CD14-positive monocyte (primary cell): ENCODE results near the gene DAD1. TPM values are rescaled to one million over a fixed set of nuclear protein-coding genes. Genes with fewer than 3 reads are reported as not detected.

Experiments
- DNase-seq, 3 donors: peaks; one replicate each; pipeline ENCODE4 v3.0.0-alpha.2; 2011 to 2022
- H2AFZ ChIP-seq: 2 replicates; pipeline ENCODE4 v1.6.0; 2012; ENCODE audit warnings: mild to moderate bottlenecking, low read depth, low read length, inconsistent platforms; ENCODE audit not compliant: insufficient read depth, poor library complexity, severe bottlenecking
- H3K27ac ChIP-seq, 2 donors: 1 replicate in 1 of 2; 2 replicates in 1 of 2; pipeline ENCODE4 v1.5.1; 2012 to 2013; ENCODE audit warnings: low read length in 2 of 2, control low read depth in 1 of 2, inconsistent platforms in 1 of 2, low read depth in 1 of 2, mild to moderate bottlenecking in 1 of 2
- H3K27me3 ChIP-seq, 2 donors: one replicate each; pipeline versions ENCODE4 v1.6.0 to v1.6.1; 2011 to 2013; ENCODE audit warnings: low read length in 2 of 2; ENCODE audit not compliant: control insufficient read depth in 2 of 2, insufficient read depth in 2 of 2
- H3K36me3 ChIP-seq, 2 donors: replicated peaks in 1 of 2; 1 replicate in 1 of 2; 2 replicates in 1 of 2; pipeline versions ENCODE4 v1.5.1 to v1.6.1; 2012 to 2013; ENCODE audit warnings: low read length in 2 of 2, control low read depth in 1 of 2, inconsistent platforms in 1 of 2, mild to moderate bottlenecking in 1 of 2; ENCODE audit not compliant: insufficient read depth in 2 of 2, control insufficient read depth in 1 of 2
- H3K4me1 ChIP-seq, 2 donors: 1 replicate in 1 of 2; 2 replicates in 1 of 2; pipeline versions ENCODE4 v1.5.1 to v1.6.1; 2012 to 2013; ENCODE audit warnings: low read length in 2 of 2, control low read depth in 1 of 2, inconsistent platforms in 1 of 2, mild to moderate bottlenecking in 1 of 2, moderate library complexity in 1 of 2; ENCODE audit not compliant: insufficient read depth in 2 of 2, control insufficient read depth in 1 of 2
- H3K4me2 ChIP-seq: replicated peaks from 2 replicates; pipeline ENCODE3; 2012; ENCODE audit warnings: low read length, moderate library complexity, mild to moderate bottlenecking; ENCODE audit not compliant: poor library complexity, severe bottlenecking; ENCODE audit errors: extremely low read depth
- H3K4me3 ChIP-seq, 3 experiments: fragments of 200-600 bp in 1 of 3; sonication (generic) in 1 of 3; replicated peaks in 1 of 3; 1 replicate in 2 of 3; 2 replicates in 1 of 3; pipeline ENCODE4 v1.5.1; 2011 to 2013; ENCODE audit warnings: low read length in 3 of 3, mild to moderate bottlenecking in 3 of 3, control low read depth in 2 of 3, low read depth in 2 of 3, inconsistent platforms in 1 of 3, moderate library complexity in 1 of 3
- H3K79me2 ChIP-seq: 2 replicates; pipeline ENCODE4 v1.6.0; 2012; ENCODE audit warnings: mild to moderate bottlenecking, control low read depth, inconsistent platforms, low read length, moderate library complexity; ENCODE audit not compliant: insufficient read depth
- H3K9ac ChIP-seq: 2 replicates; pipeline ENCODE4 v1.6.0; 2017; ENCODE audit warnings: low read length, mild to moderate bottlenecking; ENCODE audit not compliant: insufficient read depth, poor library complexity, severe bottlenecking
- H3K9me3 ChIP-seq, 2 donors: replicated peaks in 1 of 2; 1 replicate in 1 of 2; 2 replicates in 1 of 2; pipeline versions ENCODE4 v1.5.1 to v1.6.1; 2012 to 2013; ENCODE audit warnings: low read length in 2 of 2, control low read depth in 1 of 2; ENCODE audit not compliant: control insufficient read depth in 1 of 2, insufficient read depth in 1 of 2
- H4K20me1 ChIP-seq: 2 replicates; pipeline ENCODE4 v1.6.0; 2012; ENCODE audit warnings: mild to moderate bottlenecking, low read length, control low read depth, moderate library complexity; ENCODE audit not compliant: insufficient read depth
- H3K27ac Mint-ChIP-seq, 7 donors: one replicate each; pipeline ENCODE4 v1.8.0; 2020; ENCODE audit warnings: mild to moderate bottlenecking in 7 of 7, mixed read lengths in 7 of 7, moderate library complexity in 6 of 7, inconsistent platforms in 2 of 7
- H3K27me3 Mint-ChIP-seq, 3 donors: one replicate each; pipeline ENCODE4 v1.8.0; 2021 to 2022; ENCODE audit warnings: low read depth in 3 of 3, mild to moderate bottlenecking in 3 of 3, mixed read lengths in 3 of 3, moderate library complexity in 3 of 3, inconsistent platforms in 1 of 3
- H3K36me3 Mint-ChIP-seq, 2 donors: one replicate each; pipeline ENCODE4 v1.8.0; 2020; ENCODE audit warnings: mixed read lengths in 2 of 2, inconsistent platforms in 1 of 2, mild to moderate bottlenecking in 1 of 2
- H3K4me1 Mint-ChIP-seq: one replicate; pipeline ENCODE4 v1.8.0; 2020; ENCODE audit warnings: mild to moderate bottlenecking, mixed read lengths
- H3K4me3 Mint-ChIP-seq, 2 donors: one replicate each; pipeline ENCODE4 v1.8.0; 2020; ENCODE audit warnings: mild to moderate bottlenecking in 2 of 2, mixed read lengths in 2 of 2, moderate library complexity in 1 of 2
- H3K9me3 Mint-ChIP-seq, 7 donors: one replicate each; pipeline ENCODE4 v1.8.0; 2020 to 2022; ENCODE audit warnings: mixed read lengths in 7 of 7, mild to moderate bottlenecking in 6 of 7, moderate library complexity in 6 of 7, inconsistent platforms in 2 of 7
- WGBS: methylation state at CpG from one replicate; pipeline ENCODE4 v1.1.5; 2013; ENCODE audit warnings: missing lambda C conversion rate; ENCODE audit not compliant: insufficient coverage; 5-methylcytosine and 5-hydroxymethylcytosine counted together
- intact Hi-C, 2 donors: fragments of 100-400 bp; cut with micrococcal nuclease; formaldehyde crosslinking; loops; one replicate each; pipeline versions ENCODE4 v1.15.0 to v1.15.1; 2023
- polyA plus RNA-seq, 3 donors: library from polyadenylated mRNA; depleted of rRNA in 1 of 3; unstranded in 2 of 3; stranded (reverse) in 1 of 3; fragments of 300-500 nt in 2 of 3; fragments of >200 nt in 1 of 3; fragmentation: Illumina TruSeq in 2 of 3; gene quantifications; 1 replicate in 2 of 3; 2 replicates in 1 of 3; pipeline ENCODE4 v1.2.3, GENCODE V29; 2012 to 2021
- TF ChIP-seq, protein P1 (sequence below): fragments of 200-600 bp; IDR thresholded peaks from one replicate; pipeline ENCODE4 v1.8.0; 2022; ENCODE audit warnings: antibody characterized with exemption, mild to moderate bottlenecking

Gene DAD1
- polyA plus RNA-seq, 3 donors: 126 to 444 (median 440) TPM

DNA sequence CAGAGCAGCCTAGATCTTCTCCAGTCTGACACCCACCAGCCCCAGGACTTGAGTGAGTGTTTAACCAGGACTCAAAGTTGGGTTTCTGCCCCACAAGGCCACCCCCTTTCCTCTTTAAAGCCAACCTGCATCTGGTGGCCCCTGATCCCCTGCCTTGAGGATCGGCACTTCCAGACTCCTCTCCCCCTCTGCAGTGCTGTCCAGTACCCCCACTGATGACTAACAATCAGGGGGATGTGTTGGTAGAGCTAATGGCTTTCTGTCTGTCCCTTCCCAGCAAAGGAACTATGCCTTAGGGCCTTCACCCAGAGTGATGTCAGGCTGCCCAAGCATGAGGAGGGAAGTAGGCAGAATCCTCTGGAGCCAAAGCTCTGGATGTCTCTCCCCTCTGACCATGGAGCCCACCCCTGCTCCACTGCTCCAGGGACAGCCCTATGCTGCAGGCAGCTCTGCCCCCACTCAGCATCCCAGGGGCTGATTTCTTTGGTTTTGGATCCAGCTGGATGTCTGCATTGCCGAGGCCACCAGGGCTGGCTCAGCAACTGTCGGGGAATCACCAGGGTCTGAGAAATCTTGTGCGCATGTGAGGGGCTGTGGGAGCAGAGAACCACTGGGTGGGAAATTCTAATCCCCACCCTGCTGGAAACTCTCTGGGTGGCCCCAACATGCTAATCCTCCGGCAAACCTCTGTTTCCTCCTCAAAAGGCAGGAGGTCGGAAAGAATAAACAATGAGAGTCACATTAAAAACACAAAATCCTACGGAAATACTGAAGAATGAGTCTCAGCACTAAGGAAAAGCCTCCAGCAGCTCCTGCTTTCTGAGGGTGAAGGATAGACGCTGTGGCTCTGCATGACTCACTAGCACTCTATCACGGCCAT is 42.9 kb downstream of the DAD1 start:
- TF ChIP-seq, protein P1, sequence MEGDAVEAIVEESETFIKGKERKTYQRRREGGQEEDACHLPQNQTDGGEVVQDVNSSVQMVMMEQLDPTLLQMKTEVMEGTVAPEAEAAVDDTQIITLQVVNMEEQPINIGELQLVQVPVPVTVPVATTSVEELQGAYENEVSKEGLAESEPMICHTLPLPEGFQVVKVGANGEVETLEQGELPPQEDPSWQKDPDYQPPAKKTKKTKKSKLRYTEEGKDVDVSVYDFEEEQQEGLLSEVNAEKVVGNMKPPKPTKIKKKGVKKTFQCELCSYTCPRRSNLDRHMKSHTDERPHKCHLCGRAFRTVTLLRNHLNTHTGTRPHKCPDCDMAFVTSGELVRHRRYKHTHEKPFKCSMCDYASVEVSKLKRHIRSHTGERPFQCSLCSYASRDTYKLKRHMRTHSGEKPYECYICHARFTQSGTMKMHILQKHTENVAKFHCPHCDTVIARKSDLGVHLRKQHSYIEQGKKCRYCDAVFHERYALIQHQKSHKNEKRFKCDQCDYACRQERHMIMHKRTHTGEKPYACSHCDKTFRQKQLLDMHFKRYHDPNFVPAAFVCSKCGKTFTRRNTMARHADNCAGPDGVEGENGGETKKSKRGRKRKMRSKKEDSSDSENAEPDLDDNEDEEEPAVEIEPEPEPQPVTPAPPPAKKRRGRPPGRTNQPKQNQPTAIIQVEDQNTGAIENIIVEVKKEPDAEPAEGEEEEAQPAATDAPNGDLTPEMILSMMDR: no peak
- peaks cover 0 to 1% (median 0%) of the 10 kb centered on the region in 3 donors for H3K27me3 Mint-ChIP-seq
- no peak overlapping the region for H3K4me2 ChIP-seq
- no peaks in the 10 kb centered on the region for H3K9me3 Mint-ChIP-seq
- peaks cover 0 to 2% of the 10 kb centered on the region in 2 donors for H3K36me3 Mint-ChIP-seq
- no peak overlapping the region for H3K4me3 Mint-ChIP-seq
- WGBS: 60% methylated on average over 1 of the region's 9 CpGs
- DNase-seq: no peak
- H3K4me3 ChIP-seq: no peak overlapping the region
- peaks cover 13 to 14% of the 10 kb centered on the region in 2 donors for H3K4me1 ChIP-seq
- H3K9me3 ChIP-seq: no peaks in the 10 kb centered on the region
- peak overlapping the region in 1 of 7 donors; percentile 47 for H3K27ac Mint-ChIP-seq
- H3K79me2 ChIP-seq: no peaks in the 10 kb centered on the region
- no peak overlapping the region for H3K9ac ChIP-seq
- intact Hi-C loops: no loop called here
- H3K27ac ChIP-seq: no peak overlapping the region
- H3K27me3 ChIP-seq: no peaks in the 10 kb centered on the region
- peaks cover 16% of the 10 kb centered on the region for H3K4me1 Mint-ChIP-seq
- no peak overlapping the region for H2AFZ ChIP-seq
- no peaks in the 10 kb centered on the region for H4K20me1 ChIP-seq
- H3K36me3 ChIP-seq: no peaks in the 10 kb centered on the region

DNA sequence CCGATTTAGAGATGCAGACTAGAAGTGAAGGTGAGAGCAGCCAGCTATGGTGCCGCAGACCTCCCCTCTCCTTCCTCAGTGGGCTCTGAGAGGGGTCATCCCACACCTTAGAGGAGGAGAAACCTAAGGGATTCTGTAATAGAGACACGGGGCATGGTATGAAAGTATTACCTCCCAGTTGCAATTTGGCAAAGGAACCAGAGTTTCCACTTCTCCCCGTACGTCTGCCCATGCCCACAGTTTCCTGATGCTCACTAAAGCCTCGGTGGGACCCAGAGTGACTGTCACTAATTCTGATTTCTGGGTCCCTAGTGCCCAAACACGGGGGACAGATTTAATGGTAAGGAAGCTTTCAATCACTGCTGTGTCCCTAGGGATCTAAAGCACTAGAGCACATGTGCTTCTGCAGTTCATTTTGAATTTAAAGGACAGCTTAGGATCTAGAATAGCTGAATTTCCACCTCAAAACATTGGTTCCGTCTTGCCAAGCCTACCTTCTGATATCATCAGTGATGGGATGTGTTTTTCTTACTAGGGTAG is 44.1 kb downstream of the DAD1 start:
- no peaks in the 10 kb centered on the region for H3K79me2 ChIP-seq
- no peak overlapping the region for H3K4me3 ChIP-seq
- intact Hi-C loops: no loop called here
- peaks cover 0 to 2% of the 10 kb centered on the region in 2 donors for H3K36me3 Mint-ChIP-seq
- DNase-seq: no peak
- H3K9me3 ChIP-seq: no peaks in the 10 kb centered on the region
- no peak overlapping the region for H2AFZ ChIP-seq
- H3K4me1 Mint-ChIP-seq: peaks cover 5% of the 10 kb centered on the region
- H3K4me3 Mint-ChIP-seq: no peak overlapping the region
- no peaks in the 10 kb centered on the region for H3K9me3 Mint-ChIP-seq
- no peaks in the 10 kb centered on the region for H4K20me1 ChIP-seq
- H3K27me3 ChIP-seq: no peaks in the 10 kb centered on the region
- H3K27me3 Mint-ChIP-seq: peaks cover 0 to 1% (median 0%) of the 10 kb centered on the region in 3 donors
- TF ChIP-seq, protein P1: no peak
- H3K27ac ChIP-seq: no peak overlapping the region
- no peak overlapping the region for H3K4me2 ChIP-seq
- no peak overlapping the region for H3K9ac ChIP-seq
- no peak overlapping the region for H3K27ac Mint-ChIP-seq
- H3K4me1 ChIP-seq: peaks cover 2% of the 10 kb centered on the region in 2 donors
- no peaks in the 10 kb centered on the region for H3K36me3 ChIP-seq
- WGBS: 8% methylated on average over 2 of the region's 8 CpGs
